Activated naive CD4-positive, alpha-beta T cell treated with anti-CD3 and anti-CD28 coated beads, Interleukin-2, amount 50 U/mL, for 24 hours (primary cell): ENCODE results near the gene EHMT2.
"Not testable (repeated sequence)": the region's sequence is repeated elsewhere in the genome, so short reads cannot be mapped to it uniquely, and the experiment has no call there.

Source experiments
- H3K27ac Mint-ChIP-seq: one replicate; pipeline ENCODE4 v1.8.0; 2021; ENCODE audit warnings: mild to moderate bottlenecking, mixed read lengths
- H3K27me3 Mint-ChIP-seq: one replicate; pipeline ENCODE4 v1.8.0; 2021; ENCODE audit warnings: mixed read lengths
- H3K36me3 Mint-ChIP-seq: one replicate; pipeline ENCODE4 v1.8.0; 2021; ENCODE audit warnings: mixed read lengths
- H3K4me1 Mint-ChIP-seq: one replicate; pipeline ENCODE4 v1.8.0; 2021; ENCODE audit warnings: mixed read lengths
- H3K4me3 Mint-ChIP-seq: one replicate; pipeline ENCODE4 v1.8.0; 2021; ENCODE audit warnings: mild to moderate bottlenecking, mixed read lengths
- H3K9me3 Mint-ChIP-seq: one replicate; pipeline ENCODE4 v1.8.0; 2021; ENCODE audit warnings: mixed read lengths

Gene EHMT2

GRCh38 chr6:31851485-31851832 lies 46.0 kb downstream of the EHMT2 start:
- H3K27ac Mint-ChIP-seq, result no peak overlapping the region
- H3K27me3 Mint-ChIP-seq, result no peaks in the 10 kb centered on the region
- H3K9me3 Mint-ChIP-seq, result no peaks in the 10 kb centered on the region
- H3K4me1 Mint-ChIP-seq, result no peaks in the 10 kb centered on the region
- H3K4me3 Mint-ChIP-seq, result no peak overlapping the region
- H3K36me3 Mint-ChIP-seq, result peaks cover 1% of the 10 kb centered on the region

DNA sequence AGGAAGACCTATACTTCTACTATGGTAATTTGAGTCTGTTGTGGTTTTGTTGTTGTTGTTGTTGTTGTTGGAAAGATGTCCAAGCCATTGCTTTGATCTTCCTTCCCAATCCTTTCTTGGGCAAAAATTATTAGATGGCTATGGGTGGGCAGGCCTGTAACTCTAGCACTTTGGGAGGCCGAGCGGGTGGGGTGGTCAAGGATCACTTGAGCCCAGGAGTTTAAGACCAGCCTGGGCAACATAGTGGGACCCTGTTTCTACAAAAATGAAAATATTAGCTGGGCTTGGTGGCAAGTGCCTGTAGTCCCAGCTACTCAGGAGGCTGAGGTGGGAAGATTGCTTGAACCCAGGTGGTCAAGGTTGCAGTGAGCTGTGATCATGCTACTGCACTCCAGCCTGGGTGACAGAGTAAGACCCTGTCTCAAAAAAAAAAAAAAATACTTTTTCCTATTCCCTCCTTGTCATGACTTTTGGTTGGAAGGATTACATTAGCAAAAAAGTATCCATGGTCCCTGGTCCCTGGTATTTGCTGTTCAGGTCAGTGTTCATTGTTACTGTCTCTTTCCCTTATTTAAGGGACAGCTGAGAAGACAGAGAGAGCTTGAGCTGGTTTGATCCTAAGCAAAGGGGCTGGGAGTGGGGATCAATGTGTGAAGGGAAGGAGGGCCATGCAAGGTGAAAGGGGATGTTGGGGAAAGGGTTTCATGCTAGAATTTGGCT lies 46.6 kb downstream of the EHMT2 start:
- no peak overlapping the region for H3K27ac Mint-ChIP-seq

DNA sequence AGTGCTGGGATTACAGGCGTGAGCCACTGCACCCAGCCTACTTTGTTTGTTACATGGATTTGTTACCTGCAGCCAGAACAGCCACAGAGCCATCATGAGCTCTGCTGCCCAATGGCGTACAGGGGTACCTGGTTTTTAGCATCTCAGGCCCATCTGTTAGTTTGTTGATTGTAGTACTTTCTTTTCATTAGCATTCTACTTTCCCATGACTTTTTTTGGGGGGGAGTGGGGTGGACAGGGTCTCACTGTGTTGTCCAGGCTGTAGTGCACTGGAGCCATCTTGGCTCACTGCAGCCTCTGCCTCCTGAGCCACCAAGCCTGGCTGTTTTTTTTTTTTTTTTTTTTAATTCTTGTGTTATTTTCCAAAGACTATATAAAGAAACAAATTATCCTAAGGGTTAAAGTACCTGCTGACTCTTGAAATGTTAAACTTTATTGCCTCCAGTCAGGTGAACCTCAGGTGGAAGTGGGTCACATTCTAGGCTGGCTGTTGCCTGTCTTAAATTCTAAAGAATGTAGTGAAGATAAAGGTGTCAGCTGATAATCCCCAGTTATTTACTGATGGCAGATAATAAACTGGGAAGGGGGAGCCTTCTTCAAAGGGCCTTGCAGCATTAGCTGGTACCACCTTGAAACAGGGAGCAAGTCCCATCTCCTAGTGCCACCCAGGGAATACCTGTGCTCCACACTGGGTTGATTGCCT lies 50.1 kb downstream of the EHMT2 start:
- Mint-ChIP-seq H3K4me3 (no peak overlapping the region), H3K27me3 (no peaks in the 10 kb centered on the region), H3K36me3 (no peaks in the 10 kb centered on the region), H3K9me3 (no peaks in the 10 kb centered on the region), H3K27ac (no peak overlapping the region), H3K4me1 (no peaks in the 10 kb centered on the region)

More for the DNA sequence above, 46.6 kb downstream of the EHMT2 start:
- Mint-ChIP-seq H3K36me3 (peaks cover 1% of the 10 kb centered on the region), H3K4me3 (no peak overlapping the region), H3K9me3 (no peaks in the 10 kb centered on the region), H3K4me1 (no peaks in the 10 kb centered on the region), H3K27me3 (no peaks in the 10 kb centered on the region)

DNA sequence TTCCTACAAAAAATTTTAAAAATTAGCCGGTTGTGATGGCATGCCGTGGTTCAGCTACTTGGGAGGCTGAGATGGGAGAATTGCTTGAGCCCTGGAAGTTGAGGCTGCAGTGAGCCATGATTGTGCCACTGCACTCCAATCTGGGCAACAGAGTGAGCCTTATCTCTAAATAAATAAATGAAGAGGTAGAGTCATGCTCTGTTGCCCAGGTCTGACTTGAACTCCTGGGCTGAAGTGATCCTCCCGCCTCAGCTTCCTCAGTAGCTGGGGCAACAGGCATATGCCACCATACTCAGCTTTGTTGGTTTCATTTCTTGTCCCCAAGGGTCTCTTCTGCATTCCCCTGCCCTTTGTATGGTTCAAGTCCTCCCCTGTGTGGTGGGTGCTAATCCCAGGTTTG lies 53.0 kb downstream of the EHMT2 start:
- Mint-ChIP-seq H3K27ac (no peak overlapping the region), H3K36me3 (no peaks in the 10 kb centered on the region), H3K4me3 (no peak overlapping the region), H3K9me3 (no peaks in the 10 kb centered on the region), H3K27me3 (no peaks in the 10 kb centered on the region), H3K4me1 (peaks cover 1% of the 10 kb centered on the region)

DNA sequence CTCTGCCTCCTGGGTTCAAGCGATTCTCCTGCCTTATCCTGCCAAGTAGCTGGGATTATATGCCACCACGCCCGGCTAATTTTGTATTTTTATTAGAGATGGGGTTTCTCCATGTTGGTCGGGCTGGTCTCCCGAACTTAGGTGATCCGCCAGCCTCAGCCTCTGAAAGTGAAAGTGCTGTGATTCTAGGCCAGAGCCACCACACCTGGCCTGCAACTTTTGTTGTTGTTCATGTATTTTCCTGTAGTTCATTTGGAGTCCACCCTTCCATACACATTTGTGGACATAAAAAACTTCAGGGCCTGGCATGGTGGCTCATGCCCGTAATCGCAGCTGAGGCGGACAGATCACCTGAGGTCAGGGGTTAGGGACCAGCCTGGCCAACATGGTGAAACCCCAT lies 55.4 kb downstream of the EHMT2 start:
- H3K27me3 Mint-ChIP-seq, result no peaks in the 10 kb centered on the region
- no peak overlapping the region for H3K4me3 Mint-ChIP-seq
- peak overlapping the region; percentile 41 for H3K27ac Mint-ChIP-seq

GRCh38 chr6:31839779-31840126 lies 57.7 kb downstream of the EHMT2 start:
- peaks cover 31% of the 10 kb centered on the region for H3K36me3 Mint-ChIP-seq
- peaks cover 23% of the 10 kb centered on the region for H3K4me1 Mint-ChIP-seq
- H3K27ac Mint-ChIP-seq, H3K27me3 Mint-ChIP-seq, H3K9me3 Mint-ChIP-seq: not testable (repeated sequence)
- H3K4me3 Mint-ChIP-seq, result peak overlapping the region; percentile 76

More for the DNA sequence above, 55.4 kb downstream of the EHMT2 start:
- Mint-ChIP-seq H3K36me3 (peaks cover 12% of the 10 kb centered on the region), H3K9me3 (no peaks in the 10 kb centered on the region), H3K4me1 (peaks cover 16% of the 10 kb centered on the region)

DNA sequence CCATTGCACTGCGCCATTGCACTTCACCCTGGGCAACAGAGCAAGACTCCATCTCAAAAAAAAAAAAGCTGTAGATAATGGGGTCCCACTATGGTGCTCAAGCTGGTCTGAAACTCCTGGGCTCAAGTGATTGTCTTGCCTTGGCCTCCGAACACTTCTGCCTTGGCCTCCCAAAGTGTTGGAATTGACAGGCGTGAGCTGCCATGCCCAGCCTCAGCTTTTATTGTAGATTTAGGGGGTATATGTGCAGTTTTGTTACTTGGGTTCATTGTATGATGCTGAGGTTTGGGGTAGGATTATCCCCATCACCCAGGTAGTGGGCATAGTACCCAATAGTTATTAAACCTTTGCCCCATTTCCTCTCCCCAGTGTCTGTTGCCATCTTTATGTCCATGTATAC lies 58.5 kb downstream of the EHMT2 start:
- no peaks in the 10 kb centered on the region for H3K9me3 Mint-ChIP-seq
- no peaks in the 10 kb centered on the region for H3K27me3 Mint-ChIP-seq
- peak overlapping the region; percentile 76 for H3K4me3 Mint-ChIP-seq
- H3K36me3 Mint-ChIP-seq, result peaks cover 31% of the 10 kb centered on the region
- H3K4me1 Mint-ChIP-seq, result peaks cover 25% of the 10 kb centered on the region
- peak overlapping the region; percentile 70 for H3K27ac Mint-ChIP-seq

- not testable (repeated sequence) for H3K27ac Mint-ChIP-seq, H3K9me3 Mint-ChIP-seq, H3K27me3 Mint-ChIP-seq
- Mint-ChIP-seq H3K4me1 (peaks cover 25% of the 10 kb centered on the region), H3K36me3 (peaks cover 31% of the 10 kb centered on the region), H3K4me3 (peak overlapping the region; percentile 100)
Measured at GRCh38 chr6:31838114-31838553, 59.4 kb downstream of the EHMT2 start.

DNA sequence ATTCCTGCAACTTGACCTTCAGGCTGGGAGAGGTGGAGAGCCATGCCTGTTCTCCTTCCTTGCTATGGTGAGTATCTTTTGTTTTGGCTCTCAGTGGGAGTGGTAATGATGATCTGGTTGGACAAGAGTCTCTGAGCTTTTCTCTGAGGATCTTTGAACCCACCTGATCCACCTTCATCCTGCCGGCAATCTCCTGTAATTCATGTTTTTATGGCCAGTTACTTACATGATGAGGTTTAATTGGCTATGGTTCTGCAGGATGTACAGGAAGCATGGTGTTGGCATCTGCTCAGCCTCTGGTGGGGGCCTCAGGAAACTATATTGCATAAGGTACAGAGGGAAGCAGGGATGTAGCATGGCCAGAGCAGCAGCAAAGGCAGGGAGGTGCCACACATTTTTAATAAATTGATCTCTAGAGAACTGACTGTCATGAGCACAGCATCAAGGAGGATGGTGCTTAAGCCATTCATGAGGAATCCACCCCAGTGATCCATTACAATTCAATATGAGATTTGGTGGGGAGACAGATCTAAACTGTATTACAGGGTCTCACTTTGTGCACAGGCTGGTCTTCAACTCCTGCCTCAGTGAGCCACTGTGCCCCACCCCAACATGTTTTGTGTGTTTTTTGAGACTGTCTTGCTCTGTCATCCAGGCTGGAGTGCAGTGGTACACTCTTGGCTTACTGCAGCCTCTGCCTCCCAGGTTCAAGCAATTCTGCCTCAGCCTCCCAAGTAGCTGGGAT lies 60.0 kb downstream of the EHMT2 start:
- H3K4me3 Mint-ChIP-seq, result peak overlapping the region; percentile 100
- peaks cover 25% of the 10 kb centered on the region for H3K4me1 Mint-ChIP-seq
- H3K36me3 Mint-ChIP-seq, result peaks cover 31% of the 10 kb centered on the region
- peak overlapping the region; percentile 100 for H3K27ac Mint-ChIP-seq
- H3K9me3 Mint-ChIP-seq, result no peaks in the 10 kb centered on the region
- H3K27me3 Mint-ChIP-seq, result no peaks in the 10 kb centered on the region

DNA sequence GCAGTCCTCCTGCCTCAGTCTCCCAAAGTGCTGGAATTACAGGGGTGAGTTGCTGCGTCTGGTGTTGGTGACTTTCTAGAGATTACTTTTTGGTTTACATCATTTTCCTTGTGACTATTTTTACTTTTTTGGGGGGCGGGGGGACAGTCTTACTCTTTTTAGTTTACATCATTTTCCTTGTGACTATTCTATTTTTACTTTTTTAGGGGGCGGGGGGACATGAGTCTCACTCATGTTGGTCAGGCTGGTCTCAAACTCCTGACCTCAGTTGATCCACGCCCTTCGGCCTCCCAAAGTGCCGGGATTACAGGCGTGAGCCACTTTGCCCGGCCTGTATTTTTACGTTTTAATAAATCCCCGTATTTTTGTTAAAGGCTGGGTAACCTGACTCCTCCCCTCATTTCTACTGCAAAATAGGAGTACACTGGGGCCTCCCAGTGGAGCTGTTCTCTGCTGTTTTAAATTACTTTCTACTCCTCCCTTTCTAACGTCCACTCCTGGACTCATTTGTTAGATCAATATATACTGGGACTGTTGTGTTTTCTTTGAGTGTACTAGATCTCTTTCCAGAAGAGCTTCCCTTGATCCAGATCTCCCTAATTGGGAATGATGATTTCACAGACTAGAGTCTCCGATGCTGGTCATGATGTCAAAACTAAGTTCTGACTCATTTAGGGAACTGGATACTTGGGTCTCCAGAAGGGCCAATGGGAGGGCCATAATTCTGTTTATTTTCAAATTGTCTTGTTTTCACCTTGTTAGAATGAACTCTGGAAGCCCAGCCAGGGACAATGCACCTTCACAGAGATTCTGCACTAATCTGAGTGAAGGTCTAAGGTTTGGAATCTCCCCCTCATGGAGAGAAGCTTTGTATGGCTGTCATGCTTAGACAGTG lies 60.8 kb downstream of the EHMT2 start:
- Mint-ChIP-seq H3K9me3 (no peaks in the 10 kb centered on the region), H3K27ac (peak overlapping the region; percentile 100), H3K36me3 (peaks cover 31% of the 10 kb centered on the region), H3K4me1 (peaks cover 25% of the 10 kb centered on the region), H3K4me3 (peak overlapping the region; percentile 100), H3K27me3 (no peaks in the 10 kb centered on the region)

- Mint-ChIP-seq H3K27me3 (no peaks in the 10 kb centered on the region), H3K4me1 (peaks cover 27% of the 10 kb centered on the region), H3K9me3 (no peaks in the 10 kb centered on the region), H3K27ac (peak overlapping the region; percentile 100), H3K36me3 (peaks cover 31% of the 10 kb centered on the region), H3K4me3 (peak overlapping the region; percentile 100)
Measured at GRCh38 chr6:31836047-31836473, 61.4 kb downstream of the EHMT2 start.

DNA sequence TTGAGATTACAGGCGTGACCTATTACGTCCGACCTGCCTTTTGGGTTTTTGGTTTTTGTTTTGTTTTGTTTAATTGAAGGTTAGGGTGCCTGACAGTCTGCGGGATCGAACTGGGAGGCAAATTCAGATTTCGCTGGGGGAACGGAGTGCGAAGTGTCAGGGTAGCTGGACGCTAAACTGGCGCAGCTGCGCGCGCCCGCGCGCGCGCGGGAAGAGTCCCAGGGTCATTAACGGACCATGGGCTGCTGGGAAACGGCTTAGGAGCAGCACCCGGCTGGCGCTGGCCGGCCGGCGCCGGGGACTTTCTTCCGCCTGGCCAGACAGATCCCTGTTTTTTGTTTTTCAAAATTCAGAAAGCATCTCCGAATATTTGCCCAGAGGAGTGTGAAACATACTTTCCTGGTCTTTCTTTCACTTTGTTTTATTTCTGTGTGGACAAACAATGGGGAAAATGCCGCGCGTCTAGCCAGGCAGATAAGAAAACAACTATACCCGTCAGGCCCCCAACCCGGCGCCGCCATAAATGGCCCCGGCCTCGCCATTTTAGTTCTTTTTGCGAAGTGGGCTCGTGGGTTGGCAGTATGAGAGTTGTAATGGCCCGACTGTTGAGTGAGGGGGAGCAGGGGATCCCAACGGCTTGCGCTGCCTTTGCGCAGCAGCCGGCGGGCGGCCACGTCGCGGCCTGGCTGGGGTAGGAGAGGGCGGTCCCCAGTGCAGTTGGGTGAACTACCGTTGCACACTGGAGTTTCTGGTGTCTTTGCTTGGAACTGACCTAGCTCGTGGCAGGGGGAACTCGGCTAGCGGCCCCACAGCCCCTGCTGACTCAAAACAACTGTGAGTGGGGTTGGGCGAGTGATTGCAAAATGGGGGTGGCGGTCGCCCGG lies 62.9 kb downstream of the EHMT2 start:
- Mint-ChIP-seq H3K27ac (peak overlapping the region; percentile 100), H3K27me3 (no peaks in the 10 kb centered on the region), H3K4me3 (peak overlapping the region; percentile 100), H3K36me3 (peaks cover 33% of the 10 kb centered on the region), H3K4me1 (peaks cover 33% of the 10 kb centered on the region), H3K9me3 (no peaks in the 10 kb centered on the region)

DNA sequence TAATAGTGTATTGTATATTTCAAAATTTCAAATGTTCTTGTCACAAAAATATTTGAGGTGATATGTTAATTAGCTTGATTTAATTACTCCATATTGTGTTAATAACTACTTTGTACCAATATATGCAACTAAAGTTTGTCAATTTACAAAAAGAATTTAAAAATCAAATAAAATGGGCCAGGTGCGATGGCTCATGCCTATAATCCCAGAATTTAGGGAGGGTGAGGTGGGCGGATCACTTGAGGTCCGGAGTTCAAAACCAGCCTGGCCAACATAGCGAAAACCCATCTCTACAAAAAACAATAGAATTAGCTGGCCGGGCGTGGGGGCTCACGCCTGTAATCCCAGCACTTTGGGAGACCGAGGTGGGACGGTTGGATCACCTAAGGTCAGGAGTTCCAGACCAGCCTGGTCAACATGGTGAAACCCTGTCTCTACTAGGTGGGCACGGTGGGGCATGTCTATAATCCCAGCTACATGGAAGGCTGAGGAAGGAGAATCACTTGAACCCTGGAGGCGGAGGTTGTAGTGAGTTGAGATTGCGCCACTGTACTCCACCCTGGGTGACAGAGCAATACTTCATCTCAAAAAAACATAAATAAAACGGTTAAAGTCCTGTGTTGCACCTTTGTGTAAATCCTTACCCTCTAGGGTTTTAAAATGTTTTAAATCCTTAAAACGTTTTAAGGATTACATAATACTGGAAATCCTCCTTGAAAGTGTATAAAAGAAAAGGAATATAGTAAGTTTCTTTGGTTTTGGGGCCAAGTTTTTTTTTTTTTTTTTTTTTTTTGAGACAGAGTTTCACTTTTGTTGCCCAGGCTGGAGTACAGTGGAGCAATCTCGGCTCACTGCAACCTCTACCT lies 65.9 kb downstream of the EHMT2 start:
- H3K36me3 Mint-ChIP-seq, result peaks cover 17% of the 10 kb centered on the region
- peak overlapping the region; percentile 96 for H3K4me3 Mint-ChIP-seq
- H3K27ac Mint-ChIP-seq, result no peak overlapping the region
- H3K9me3 Mint-ChIP-seq, result no peaks in the 10 kb centered on the region
- H3K4me1 Mint-ChIP-seq, result peaks cover 19% of the 10 kb centered on the region
- no peaks in the 10 kb centered on the region for H3K27me3 Mint-ChIP-seq

DNA sequence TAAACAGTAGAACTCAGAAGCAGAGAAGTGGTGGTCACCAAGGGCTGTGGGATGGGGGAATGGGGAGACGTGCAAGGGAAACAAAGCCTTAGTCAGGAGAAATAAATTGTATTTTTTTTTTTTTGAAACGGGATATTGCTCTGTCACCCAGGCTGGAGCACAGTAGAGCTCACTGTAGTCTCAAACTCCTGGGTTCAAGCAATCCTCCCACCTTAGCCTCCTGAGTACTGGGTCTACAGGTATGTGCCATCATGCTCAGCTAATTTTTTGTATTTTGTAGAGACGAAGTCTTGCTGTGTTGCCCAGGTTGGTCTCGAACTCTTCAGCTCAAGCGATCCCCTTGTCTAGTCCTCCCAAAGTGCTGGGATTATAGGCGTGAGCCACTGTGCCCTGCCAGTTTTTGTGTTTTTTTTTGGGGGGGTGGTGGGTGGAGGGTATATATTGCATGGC lies 66.6 kb downstream of the EHMT2 start:
- H3K9me3 Mint-ChIP-seq, result no peaks in the 10 kb centered on the region
- H3K36me3 Mint-ChIP-seq, result peaks cover 10% of the 10 kb centered on the region
- peak overlapping the region; percentile 96 for H3K4me3 Mint-ChIP-seq
- H3K27ac Mint-ChIP-seq, result peak overlapping the region; percentile 91
- no peaks in the 10 kb centered on the region for H3K27me3 Mint-ChIP-seq
- peaks cover 19% of the 10 kb centered on the region for H3K4me1 Mint-ChIP-seq
